Activated CD4-positive, alpha-beta T cell treated with anti-CD3 and anti-CD28 coated beads, Interleukin-2, amount 50 U/mL, for 1 hour (primary cell): ENCODE measurements around the gene MAD1L1.

Experiments used
- DNase-seq: peaks from one replicate; pipeline ENCODE4 v3.0.0-alpha.2; 2020

The MAD1L1 gene

GRCh38 chr7:1993776-1994740 is 238.7 kb downstream of the MAD1L1 start:
- no peak for DNase-seq

- DNase-seq = no peak
These were observed 239.6 kb downstream of the MAD1L1 start for GRCh38 chr7:1993031-1993695.

GRCh38 chr7:1992554-1992953 is 240.2 kb downstream of the MAD1L1 start:
- no peak for DNase-seq

- DNase-seq = no peak
These were observed 242.6 kb downstream of the MAD1L1 start for GRCh38 chr7:1990001-1990670.

- DNase-seq = no peak
These were observed 243.5 kb downstream of the MAD1L1 start for GRCh38 chr7:1989049-1989860.

- DNase-seq = no peak
These were observed 244.2 kb downstream of the MAD1L1 start for GRCh38 chr7:1988533-1988930.

- DNase-seq = no peak
These were observed 244.9 kb downstream of the MAD1L1 start for GRCh38 chr7:1987591-1988532.

- DNase-seq = no peak
These were observed 245.6 kb downstream of the MAD1L1 start for GRCh38 chr7:1987084-1987535.

GRCh38 chr7:1986366-1987083 is 246.2 kb downstream of the MAD1L1 start:
- DNase-seq = no peak

GRCh38 chr7:1985936-1986335 is 246.8 kb downstream of the MAD1L1 start:
- no peak for DNase-seq

GRCh38 chr7:1985042-1985441 is 247.7 kb downstream of the MAD1L1 start:
- no peak for DNase-seq

GRCh38 chr7:1981878-1982230 is 250.9 kb downstream of the MAD1L1 start:
- DNase-seq = no peak

- no peak for DNase-seq
These were observed 251.4 kb downstream of the MAD1L1 start for GRCh38 chr7:1981201-1981877.

GRCh38 chr7:1979591-1980560 is 252.9 kb downstream of the MAD1L1 start:
- no peak for DNase-seq

GRCh38 chr7:1978656-1979590 is 253.8 kb downstream of the MAD1L1 start:
- no peak for DNase-seq

GRCh38 chr7:1977876-1978441 is 254.8 kb downstream of the MAD1L1 start:
- DNase-seq = no peak
